Liver (tissue), 9 donors: ENCODE measurements around the gene BANK1. TPM values are rescaled to one million over a fixed set of nuclear protein-coding genes. Genes with fewer than 3 reads are reported as not detected.

ENCODE experiments used
- DNase-seq: peaks from one replicate; pipeline ENCODE4 v3.0.0-alpha.2; 2017; ENCODE audit warnings: low spot score
- H3K27ac ChIP-seq, 2 donors: one replicate each; pipeline ENCODE4 v1.7.0; 2013; ENCODE audit warnings: inconsistent platforms in 2 of 2, low read length in 2 of 2, control low read depth in 1 of 2, low read depth in 1 of 2, mild to moderate bottlenecking in 1 of 2
- H3K27me3 ChIP-seq, 4 donors: one replicate each; pipeline versions ENCODE4 v1.6.1 to v1.7.0; 2013; ENCODE audit warnings: low read length in 3 of 4, inconsistent platforms in 1 of 4, mild to moderate bottlenecking in 1 of 4, moderate library complexity in 1 of 4; ENCODE audit not compliant: control insufficient read depth in 4 of 4, insufficient read depth in 4 of 4
- H3K36me3 ChIP-seq, 4 donors: one replicate each; pipeline versions ENCODE4 v1.6.1 to v1.7.0; 2013; ENCODE audit warnings: low read length in 3 of 4, mild to moderate bottlenecking in 3 of 4, low read depth in 1 of 4, moderate library complexity in 1 of 4; ENCODE audit not compliant: control insufficient read depth in 4 of 4, insufficient read depth in 3 of 4
- H3K4me1 ChIP-seq, 4 donors: one replicate each; pipeline versions ENCODE4 v1.6.1 to v1.7.0; 2013; ENCODE audit warnings: low read length in 3 of 4, mild to moderate bottlenecking in 3 of 4, moderate library complexity in 1 of 4; ENCODE audit not compliant: control insufficient read depth in 4 of 4, insufficient read depth in 4 of 4
- H3K4me3 ChIP-seq, 3 donors: one replicate each; pipeline versions ENCODE4 v1.6.1 to v1.7.0; 2013; ENCODE audit warnings: low read length in 3 of 3, control low read depth in 1 of 3, low read depth in 1 of 3, mild to moderate bottlenecking in 1 of 3
- H3K9ac ChIP-seq, 2 donors: one replicate each; pipeline ENCODE4 v1.7.0; 2013; ENCODE audit warnings: low read length in 2 of 2, mild to moderate bottlenecking in 2 of 2, moderate library complexity in 2 of 2, control low read depth in 1 of 2, low read depth in 1 of 2
- H3K9me3 ChIP-seq, 4 donors: one replicate each; pipeline versions ENCODE4 v1.6.1 to v1.7.0; 2013; ENCODE audit warnings: low read length in 3 of 4; ENCODE audit not compliant: control insufficient read depth in 4 of 4
- EGR1 ChIP-seq, 2 donors: IDR thresholded peaks; 2 replicates each; pipeline ENCODE4 v1.6.1; 2016 to 2018; ENCODE audit warnings: antibody characterized with exemption in 2 of 2, low read depth in 2 of 2
- FOXA1 ChIP-seq: IDR thresholded peaks from 2 replicates; pipeline ENCODE4 v1.6.1; 2016; ENCODE audit warnings: antibody characterized with exemption
- FOXA2 ChIP-seq: IDR thresholded peaks from 2 replicates; pipeline ENCODE4 v1.6.1; 2016; ENCODE audit warnings: antibody characterized with exemption
- GABPA ChIP-seq, 2 donors: IDR thresholded peaks in 1 of 2; conservative IDR thresholded peaks in 1 of 2; 2 replicates each; pipeline ENCODE4 v1.6.1; 2016; ENCODE audit warnings: antibody characterized with exemption in 2 of 2, mild to moderate bottlenecking in 1 of 2, moderate library complexity in 1 of 2
- HNF4A ChIP-seq, 2 donors: conservative IDR thresholded peaks; 2 replicates each; pipeline ENCODE4 v1.6.1; 2016; ENCODE audit warnings: antibody characterized with exemption in 2 of 2, mild to moderate bottlenecking in 2 of 2
- HNF4G ChIP-seq: IDR thresholded peaks from 2 replicates; pipeline ENCODE4 v1.6.1; 2016; ENCODE audit warnings: antibody characterized with exemption
- JUND ChIP-seq, 2 donors: IDR thresholded peaks; 2 replicates each; pipeline ENCODE4 v1.6.1; 2016; ENCODE audit warnings: antibody characterized with exemption in 2 of 2
- NR2F2 ChIP-seq: IDR thresholded peaks from 2 replicates; pipeline ENCODE4 v1.6.1; 2016; ENCODE audit warnings: antibody characterized with exemption
- RAD21 ChIP-seq, 2 donors: IDR thresholded peaks; 2 replicates each; pipeline ENCODE4 v1.6.1; 2016; ENCODE audit warnings: antibody characterized with exemption in 2 of 2, mild to moderate bottlenecking in 2 of 2
- RXRA ChIP-seq, 2 donors: IDR thresholded peaks; 2 replicates each; pipeline ENCODE4 v1.6.1; 2017 to 2018; ENCODE audit warnings: antibody characterized with exemption in 2 of 2, mild to moderate bottlenecking in 1 of 2
- SP1 ChIP-seq: IDR thresholded peaks from 2 replicates; pipeline ENCODE4 v1.6.1; 2018; ENCODE audit warnings: antibody characterized with exemption, mild to moderate bottlenecking
- TAF1 ChIP-seq: conservative IDR thresholded peaks from 2 replicates; pipeline ENCODE4 v1.6.1; 2016; ENCODE audit warnings: antibody characterized with exemption, mild to moderate bottlenecking
- YY1 ChIP-seq: IDR thresholded peaks from 2 replicates; pipeline ENCODE4 v1.6.1; 2016; ENCODE audit warnings: antibody characterized with exemption, mild to moderate bottlenecking
- WGBS: extraction: QIAGEN DNeasy Blood & Tissue Kit; methylation state at CpG from one replicate; pipeline ENCODE4 v1.1.7; 2013; 5-methylcytosine and 5-hydroxymethylcytosine counted together
- polyA plus RNA-seq, 2 donors: library from polyadenylated mRNA; stranded (reverse) in 1 of 2; unstranded in 1 of 2; fragments of 200-250 nt in 1 of 2; fragments of >200 nt in 1 of 2; fragmentation: Nextera tagmentation in 1 of 2; extraction: Ambion mirVana in 1 of 2; gene quantifications; one replicate each; pipeline versions ENCODE4 v1.2.1 to v1.2.3, GENCODE V29; 2013 to 2015
- total RNA-seq, 2 donors: library from RNA; depleted of rRNA; stranded (reverse); fragments of >200 nt; gene quantifications; one replicate each; pipeline ENCODE4 v1.2.3, GENCODE V29; 2014
- TF ChIP-seq, protein P1 (sequence below): IDR thresholded peaks from 2 replicates; pipeline ENCODE4 v1.6.1; 2016; ENCODE audit warnings: antibody characterized with exemption
- TF ChIP-seq, protein P2 (sequence below): IDR thresholded peaks from 2 replicates; pipeline ENCODE4 v1.6.1; 2016; ENCODE audit warnings: antibody characterized with exemption
- TF ChIP-seq, protein P3 (sequence below): fragments of 150-350 bp; IDR thresholded peaks from 2 replicates; pipeline ENCODE4 v1.5.1; 2017; ENCODE audit warnings: improper control_type of control experiment, low read depth, low read length; ENCODE audit not compliant: missing input control
- TF ChIP-seq, protein P4 (sequence below): IDR thresholded peaks from 2 replicates; pipeline ENCODE4 v1.6.1; 2016; ENCODE audit warnings: antibody characterized with exemption
- TF ChIP-seq, protein P5 (sequence below): IDR thresholded peaks from 2 replicates; pipeline ENCODE4 v1.6.1; 2016; ENCODE audit warnings: antibody characterized with exemption, mild to moderate bottlenecking
- donor health status: healthy.
- donor health status: healthy.
- donor health status: healthy.
- donor health status: healthy.
- donor health status: healthy.

The BANK1 gene
- total and polyA plus RNA-seq, 4 donors: 0.06 to 1.7 (median 0.35) TPM

- Histone ChIP-seq H3K4me1 (no peaks in the 10 kb centered on the region), H3K36me3 (no peaks in the 10 kb centered on the region), H3K27me3 (peaks cover 0 to 2% (median 0%) of the 10 kb centered on the region in 4 donors), H3K27ac (no peak overlapping the region), H3K9me3 (no peaks in the 10 kb centered on the region), H3K4me3 (no peak overlapping the region), H3K9ac (no peak overlapping the region)
- TF ChIP-seq, protein P1, sequence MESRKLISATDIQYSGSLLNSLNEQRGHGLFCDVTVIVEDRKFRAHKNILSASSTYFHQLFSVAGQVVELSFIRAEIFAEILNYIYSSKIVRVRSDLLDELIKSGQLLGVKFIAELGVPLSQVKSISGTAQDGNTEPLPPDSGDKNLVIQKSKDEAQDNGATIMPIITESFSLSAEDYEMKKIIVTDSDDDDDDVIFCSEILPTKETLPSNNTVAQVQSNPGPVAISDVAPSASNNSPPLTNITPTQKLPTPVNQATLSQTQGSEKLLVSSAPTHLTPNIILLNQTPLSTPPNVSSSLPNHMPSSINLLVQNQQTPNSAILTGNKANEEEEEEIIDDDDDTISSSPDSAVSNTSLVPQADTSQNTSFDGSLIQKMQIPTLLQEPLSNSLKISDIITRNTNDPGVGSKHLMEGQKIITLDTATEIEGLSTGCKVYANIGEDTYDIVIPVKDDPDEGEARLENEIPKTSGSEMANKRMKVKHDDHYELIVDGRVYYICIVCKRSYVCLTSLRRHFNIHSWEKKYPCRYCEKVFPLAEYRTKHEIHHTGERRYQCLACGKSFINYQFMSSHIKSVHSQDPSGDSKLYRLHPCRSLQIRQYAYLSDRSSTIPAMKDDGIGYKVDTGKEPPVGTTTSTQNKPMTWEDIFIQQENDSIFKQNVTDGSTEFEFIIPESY: no peak
- no peak for TF ChIP-seq EGR1 (IDR thresholded peaks at IDR 0.05; ENCODE audit: low read depth in 2 of 2)
- TF ChIP-seq, protein P2, sequence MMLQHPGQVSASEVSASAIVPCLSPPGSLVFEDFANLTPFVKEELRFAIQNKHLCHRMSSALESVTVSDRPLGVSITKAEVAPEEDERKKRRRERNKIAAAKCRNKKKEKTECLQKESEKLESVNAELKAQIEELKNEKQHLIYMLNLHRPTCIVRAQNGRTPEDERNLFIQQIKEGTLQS: no peak
- TF ChIP-seq TAF1: no peak
- TF ChIP-seq HNF4A (conservative IDR thresholded peaks at IDR 0.05): no peak
- no peak for TF ChIP-seq RAD21 (IDR thresholded peaks at IDR 0.05)
- TF ChIP-seq, protein P3, sequence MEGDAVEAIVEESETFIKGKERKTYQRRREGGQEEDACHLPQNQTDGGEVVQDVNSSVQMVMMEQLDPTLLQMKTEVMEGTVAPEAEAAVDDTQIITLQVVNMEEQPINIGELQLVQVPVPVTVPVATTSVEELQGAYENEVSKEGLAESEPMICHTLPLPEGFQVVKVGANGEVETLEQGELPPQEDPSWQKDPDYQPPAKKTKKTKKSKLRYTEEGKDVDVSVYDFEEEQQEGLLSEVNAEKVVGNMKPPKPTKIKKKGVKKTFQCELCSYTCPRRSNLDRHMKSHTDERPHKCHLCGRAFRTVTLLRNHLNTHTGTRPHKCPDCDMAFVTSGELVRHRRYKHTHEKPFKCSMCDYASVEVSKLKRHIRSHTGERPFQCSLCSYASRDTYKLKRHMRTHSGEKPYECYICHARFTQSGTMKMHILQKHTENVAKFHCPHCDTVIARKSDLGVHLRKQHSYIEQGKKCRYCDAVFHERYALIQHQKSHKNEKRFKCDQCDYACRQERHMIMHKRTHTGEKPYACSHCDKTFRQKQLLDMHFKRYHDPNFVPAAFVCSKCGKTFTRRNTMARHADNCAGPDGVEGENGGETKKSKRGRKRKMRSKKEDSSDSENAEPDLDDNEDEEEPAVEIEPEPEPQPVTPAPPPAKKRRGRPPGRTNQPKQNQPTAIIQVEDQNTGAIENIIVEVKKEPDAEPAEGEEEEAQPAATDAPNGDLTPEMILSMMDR: no peak
- TF ChIP-seq HNF4G: no peak
- TF ChIP-seq, protein P4, sequence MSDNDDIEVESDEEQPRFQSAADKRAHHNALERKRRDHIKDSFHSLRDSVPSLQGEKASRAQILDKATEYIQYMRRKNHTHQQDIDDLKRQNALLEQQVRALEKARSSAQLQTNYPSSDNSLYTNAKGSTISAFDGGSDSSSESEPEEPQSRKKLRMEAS: no peak
- no peak for TF ChIP-seq JUND (IDR thresholded peaks at IDR 0.05)
- TF ChIP-seq RXRA (IDR thresholded peaks at IDR 0.05): no peak
- no peak for TF ChIP-seq YY1
- TF ChIP-seq, protein P5, sequence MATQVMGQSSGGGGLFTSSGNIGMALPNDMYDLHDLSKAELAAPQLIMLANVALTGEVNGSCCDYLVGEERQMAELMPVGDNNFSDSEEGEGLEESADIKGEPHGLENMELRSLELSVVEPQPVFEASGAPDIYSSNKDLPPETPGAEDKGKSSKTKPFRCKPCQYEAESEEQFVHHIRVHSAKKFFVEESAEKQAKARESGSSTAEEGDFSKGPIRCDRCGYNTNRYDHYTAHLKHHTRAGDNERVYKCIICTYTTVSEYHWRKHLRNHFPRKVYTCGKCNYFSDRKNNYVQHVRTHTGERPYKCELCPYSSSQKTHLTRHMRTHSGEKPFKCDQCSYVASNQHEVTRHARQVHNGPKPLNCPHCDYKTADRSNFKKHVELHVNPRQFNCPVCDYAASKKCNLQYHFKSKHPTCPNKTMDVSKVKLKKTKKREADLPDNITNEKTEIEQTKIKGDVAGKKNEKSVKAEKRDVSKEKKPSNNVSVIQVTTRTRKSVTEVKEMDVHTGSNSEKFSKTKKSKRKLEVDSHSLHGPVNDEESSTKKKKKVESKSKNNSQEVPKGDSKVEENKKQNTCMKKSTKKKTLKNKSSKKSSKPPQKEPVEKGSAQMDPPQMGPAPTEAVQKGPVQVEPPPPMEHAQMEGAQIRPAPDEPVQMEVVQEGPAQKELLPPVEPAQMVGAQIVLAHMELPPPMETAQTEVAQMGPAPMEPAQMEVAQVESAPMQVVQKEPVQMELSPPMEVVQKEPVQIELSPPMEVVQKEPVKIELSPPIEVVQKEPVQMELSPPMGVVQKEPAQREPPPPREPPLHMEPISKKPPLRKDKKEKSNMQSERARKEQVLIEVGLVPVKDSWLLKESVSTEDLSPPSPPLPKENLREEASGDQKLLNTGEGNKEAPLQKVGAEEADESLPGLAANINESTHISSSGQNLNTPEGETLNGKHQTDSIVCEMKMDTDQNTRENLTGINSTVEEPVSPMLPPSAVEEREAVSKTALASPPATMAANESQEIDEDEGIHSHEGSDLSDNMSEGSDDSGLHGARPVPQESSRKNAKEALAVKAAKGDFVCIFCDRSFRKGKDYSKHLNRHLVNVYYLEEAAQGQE: no peak
- TF ChIP-seq GABPA (IDR thresholded peaks at IDR 0.05 in 1 of 2, conservative IDR thresholded peaks at IDR 0.05 in 1 of 2): no peak
- TF ChIP-seq NR2F2: no peak
- no peak for TF ChIP-seq FOXA2
- no peak for TF ChIP-seq SP1
- TF ChIP-seq FOXA1: no peak
- WGBS: 56% methylated on average over 1 of the region's 1 CpG
- DNase-seq: no peak
These were observed 80.3 kb downstream of the BANK1 start for GRCh38 chr4:101870874-101871273.
